SK-N-MC (cell line): ENCODE results near the gene FAM240B.

Source experiments
- EZH2 ChIP-seq: fragments of 200-600 bp; sonication (generic); IDR thresholded peaks from one replicate; pipeline ENCODE4 v1.6.1; 2017; ENCODE audit warnings: antibody characterized with exemption
- POLR2AphosphoS5 ChIP-seq: IDR thresholded peaks from 2 replicates; pipeline ENCODE4 v1.6.1; 2012; ENCODE audit warnings: mild to moderate bottlenecking, low read depth, low read length, borderline replicate concordance

GRCh38 chr9:38713426-38713825 is 6.5 kb downstream of the FAM240B start:
- TF ChIP-seq POLR2AphosphoS5, result no peak
- no peak for TF ChIP-seq EZH2
